Activated naive CD4-positive, alpha-beta T cell treated with Interleukin-2 at 50 U/mL for 16 hours (primary cell): ENCODE measurements around the gene ABHD14A.

ENCODE experiments used
- DNase-seq: peaks from one replicate; pipeline ENCODE4 v3.0.0-alpha.2; 2020

ABHD14A gene

DNA sequence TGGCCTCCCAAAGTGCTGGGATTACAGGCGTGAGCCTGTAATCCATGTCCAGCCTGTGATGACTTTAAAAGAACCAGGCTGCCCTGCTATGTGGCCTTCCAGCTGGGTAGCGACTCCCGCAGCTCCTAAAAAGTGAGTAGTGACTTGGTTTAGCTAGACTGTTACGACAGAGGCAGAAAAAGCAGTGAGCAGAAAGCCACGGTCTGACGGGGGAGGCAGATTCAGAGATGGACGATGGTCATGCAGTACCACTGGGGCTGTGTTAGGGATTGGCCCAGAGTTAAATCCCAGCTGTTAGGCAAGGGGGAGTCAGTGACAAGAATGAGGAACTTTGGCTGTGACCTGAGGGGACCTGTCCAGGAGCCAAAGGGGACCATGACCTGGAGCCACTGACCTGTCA, 23.9 kb downstream of the ABHD14A start:
- DNase-seq = no peak

DNA sequence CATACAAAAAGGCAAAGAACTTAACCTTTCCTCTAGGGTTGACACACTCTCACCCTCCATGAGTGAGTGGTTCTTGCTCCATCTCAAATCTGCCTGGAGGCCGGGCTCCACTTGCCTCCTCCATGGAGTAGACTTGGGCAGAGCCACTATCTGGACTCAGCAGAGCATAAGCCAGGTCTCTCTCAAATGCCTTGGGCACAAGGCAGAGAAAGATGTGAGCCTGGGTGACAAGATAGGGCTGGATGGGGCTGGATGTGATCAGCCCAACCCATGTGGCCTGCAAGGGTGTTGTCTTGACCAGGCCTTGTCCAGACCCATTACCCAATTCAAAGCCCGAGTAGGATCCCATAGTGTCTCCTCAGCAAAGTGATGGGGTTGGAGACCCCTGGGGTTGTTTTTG, 25.0 kb downstream of the ABHD14A start:
- DNase-seq = no peak

DNA sequence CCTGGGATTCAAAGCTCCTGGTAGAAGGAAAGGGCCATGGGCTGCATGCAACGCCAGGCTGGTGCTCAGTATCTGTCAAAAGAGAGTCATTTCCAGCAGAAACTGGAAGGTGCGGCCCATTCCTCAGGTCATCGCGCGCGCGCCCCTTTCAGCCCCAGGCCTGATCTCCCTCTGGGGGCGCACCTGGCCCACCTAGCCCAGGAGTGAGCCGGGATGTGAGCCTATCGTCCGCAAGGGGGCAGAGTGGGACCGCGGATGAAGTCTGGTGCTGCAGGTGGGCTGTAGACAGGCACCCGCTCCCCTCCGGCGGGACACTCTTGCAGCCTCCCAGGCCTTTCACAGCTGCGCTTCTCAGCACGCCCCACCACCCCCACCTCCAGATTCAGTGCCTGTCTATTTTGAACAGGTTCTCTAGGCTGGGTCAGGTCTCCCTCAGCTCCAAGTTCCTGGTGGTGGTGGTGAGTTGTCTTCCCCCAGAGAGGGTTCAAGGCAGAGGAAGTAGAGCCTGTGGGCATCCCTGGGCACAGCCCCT, 26.6 kb downstream of the ABHD14A start:
- DNase-seq = peak; percentile 86

DNA sequence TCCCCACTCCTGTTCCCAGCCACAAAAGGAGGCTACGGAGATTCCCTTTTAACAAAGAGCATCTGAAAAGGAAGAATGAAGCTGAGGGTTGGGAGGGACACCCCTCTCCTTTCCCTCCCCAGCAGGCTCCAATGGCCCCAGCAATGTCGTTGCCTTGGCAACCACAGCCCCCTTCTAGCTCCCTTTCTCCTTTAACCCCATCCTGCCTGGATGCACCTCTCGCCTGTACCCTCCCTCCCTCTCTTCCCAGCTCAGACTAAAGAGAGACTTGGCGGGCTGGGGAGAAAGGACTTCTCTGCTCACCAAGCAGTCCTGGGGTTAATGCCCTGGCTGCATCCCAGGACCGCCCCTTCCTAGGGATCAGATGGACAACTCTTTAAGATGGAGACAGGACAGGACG, 27.9 kb downstream of the ABHD14A start:
- no peak for DNase-seq

DNA sequence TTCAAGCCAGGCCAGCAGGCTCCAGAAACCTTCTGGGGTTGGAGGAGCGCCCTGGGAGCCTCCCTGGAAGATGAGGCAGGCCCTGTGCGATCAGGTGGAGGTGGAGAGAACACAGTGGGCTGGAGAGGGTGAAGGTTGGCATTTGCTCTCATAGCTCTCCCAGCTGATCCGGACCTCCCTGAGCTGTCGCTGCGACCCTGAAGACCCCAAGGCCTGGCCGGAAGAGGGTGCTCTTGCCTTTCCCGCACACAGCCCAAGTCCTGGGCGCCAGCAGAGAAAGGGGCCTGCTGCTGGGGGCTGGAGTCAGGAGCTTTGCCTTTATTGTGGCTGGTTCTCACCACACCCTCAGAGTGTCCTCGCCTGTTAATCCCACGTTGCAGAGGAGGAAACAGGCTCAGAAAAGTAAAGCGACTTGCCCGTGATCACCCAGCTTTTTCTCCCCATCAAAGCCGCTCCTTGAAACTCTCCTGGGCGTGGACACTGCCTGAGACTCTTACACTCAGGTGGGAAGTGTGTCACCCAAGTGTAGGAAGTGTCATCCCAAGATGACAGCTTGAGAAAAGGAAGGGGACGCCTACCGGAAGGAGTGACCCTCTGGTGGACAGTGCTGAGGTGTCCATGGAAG, 29.4 kb downstream of the ABHD14A start:
- DNase-seq = no peak

DNA sequence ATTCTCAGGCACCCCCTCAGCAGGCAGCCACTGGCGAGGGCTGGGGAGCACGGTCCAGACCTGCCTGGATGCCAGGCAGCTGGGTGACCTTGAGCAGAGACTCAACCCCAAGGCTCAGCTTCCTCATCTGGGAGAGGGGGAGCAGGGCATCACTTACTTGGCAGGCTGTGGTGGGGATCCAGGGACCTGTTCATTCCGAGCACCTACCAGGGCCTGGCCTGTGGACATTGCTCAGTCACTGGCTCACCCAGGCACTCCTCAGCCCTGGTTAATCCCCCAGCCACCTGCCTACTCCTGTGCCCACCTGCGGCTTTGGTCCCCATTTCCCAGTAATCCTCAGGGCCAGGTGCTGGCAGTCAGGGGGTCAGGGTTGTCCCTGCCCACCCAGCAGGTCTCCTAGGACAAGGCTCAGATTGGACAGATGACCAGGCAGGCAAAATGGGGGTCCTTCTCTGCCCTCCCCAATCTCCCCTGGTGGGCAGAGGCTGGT, 30.1 kb downstream of the ABHD14A start:
- DNase-seq = no peak

DNA sequence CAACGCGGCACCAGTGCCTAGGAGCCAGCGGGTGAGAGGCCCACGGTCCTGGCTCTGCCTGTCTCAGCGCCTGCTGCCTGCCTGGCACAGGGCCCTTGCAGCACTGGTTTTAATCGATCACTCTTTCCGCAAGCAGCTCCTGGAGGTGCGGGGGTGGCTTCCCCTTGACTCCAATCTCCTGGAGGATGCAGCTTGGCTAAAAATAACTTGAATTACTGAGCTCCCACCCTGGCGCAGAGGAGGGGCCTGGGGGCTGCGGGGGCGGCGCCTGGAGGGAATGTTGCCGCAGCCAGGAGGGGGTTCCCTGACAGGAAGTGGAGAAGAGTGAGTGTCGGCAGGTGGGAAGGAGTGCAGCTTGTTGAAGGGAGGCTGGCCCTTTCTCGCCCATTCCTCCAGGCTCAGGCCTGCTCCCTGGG, 30.7 kb downstream of the ABHD14A start:
- DNase-seq = no peak

DNA sequence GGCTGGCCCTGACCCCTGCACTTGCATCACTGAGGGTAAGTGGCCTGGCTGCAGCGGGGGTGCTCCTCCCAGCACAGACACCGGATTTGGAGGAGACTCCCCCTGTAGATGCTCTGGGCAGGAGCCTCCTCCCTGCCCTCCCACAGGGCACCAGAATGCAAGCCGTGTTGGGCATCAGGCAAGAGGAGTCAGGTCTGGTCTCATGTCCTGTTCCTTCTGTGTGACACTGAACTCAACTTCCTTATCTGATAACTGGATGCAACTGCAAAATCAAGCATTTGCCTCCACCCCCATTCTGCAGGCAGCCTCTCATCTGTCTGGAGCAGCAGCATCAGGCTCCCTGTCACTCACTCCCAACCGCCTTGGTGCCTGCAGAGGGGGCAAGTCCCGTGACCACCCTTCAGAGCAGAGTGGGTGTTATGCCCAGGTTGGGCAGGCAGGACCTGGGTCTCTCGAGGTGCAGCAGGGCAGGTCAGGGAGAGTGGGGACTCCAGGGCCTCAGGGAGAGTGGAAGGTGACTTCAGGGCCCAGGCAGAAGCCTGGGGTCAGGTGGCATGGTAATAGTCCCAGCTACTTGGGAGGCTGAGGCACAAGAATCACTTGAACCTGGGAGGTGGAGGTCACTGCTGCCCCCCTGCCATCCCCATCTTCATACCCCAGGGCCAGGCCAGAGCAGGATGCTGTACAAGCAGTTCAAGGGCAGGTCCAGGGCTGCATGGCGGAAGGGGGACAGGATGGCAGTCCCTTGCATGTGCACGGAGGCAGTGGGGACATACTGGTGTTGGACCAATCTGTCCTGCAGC, 31.4 kb downstream of the ABHD14A start:
- no peak for DNase-seq

DNA sequence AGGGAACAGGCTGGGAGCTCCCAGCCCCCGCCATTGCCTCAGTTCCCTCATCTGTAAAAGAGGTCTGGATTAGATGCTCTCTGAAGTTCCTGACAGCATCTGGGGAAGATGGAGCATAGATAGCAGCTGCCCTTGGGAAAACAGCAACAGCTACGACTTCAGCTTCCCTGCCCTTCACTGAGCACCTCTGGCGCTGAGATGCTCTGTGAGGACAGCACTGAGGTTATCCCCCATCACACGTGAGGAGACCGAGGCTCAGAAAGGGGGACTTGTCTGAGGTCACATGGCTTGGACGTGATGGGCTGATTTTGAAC, 31.9 kb downstream of the ABHD14A start:
- DNase-seq = no peak

DNA sequence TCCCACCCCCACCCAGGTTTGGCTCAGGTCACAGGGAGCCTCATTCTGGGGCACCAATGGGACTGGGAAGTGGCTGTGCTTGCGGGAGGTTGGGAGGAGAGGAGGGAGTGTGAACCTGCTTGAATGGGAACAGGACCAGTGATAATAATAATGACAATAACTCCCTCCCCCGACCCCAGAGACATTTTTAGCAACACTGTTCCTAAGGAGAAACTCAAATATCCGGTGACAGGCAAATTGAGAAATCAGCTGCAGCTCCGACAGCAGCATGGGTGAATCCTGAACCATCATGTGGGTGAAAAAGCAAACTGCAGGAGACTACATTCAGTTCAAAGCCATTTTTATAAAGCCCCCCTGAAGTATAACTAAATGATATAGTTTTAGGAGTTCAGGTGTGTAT, 32.4 kb downstream of the ABHD14A start:
- DNase-seq = no peak

DNA sequence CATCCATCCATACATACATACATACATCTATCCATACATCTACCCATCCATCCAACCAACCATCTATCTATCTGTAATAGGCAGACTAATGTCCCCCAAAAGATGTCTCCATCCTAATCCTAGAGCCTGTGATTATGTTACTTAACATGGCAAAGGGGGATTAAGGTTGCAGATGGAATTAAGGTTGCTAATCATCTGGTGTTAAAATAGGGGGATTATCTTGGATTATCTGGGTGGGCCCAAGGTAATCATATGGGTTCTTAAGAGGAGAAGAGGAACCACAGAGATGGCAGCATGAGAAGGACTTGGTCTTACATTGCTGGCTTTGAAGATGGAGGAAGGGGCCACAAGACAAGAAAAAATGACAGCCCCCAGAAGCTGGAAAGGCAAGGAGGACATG, 35.6 kb downstream of the ABHD14A start:
- DNase-seq = no peak

DNA sequence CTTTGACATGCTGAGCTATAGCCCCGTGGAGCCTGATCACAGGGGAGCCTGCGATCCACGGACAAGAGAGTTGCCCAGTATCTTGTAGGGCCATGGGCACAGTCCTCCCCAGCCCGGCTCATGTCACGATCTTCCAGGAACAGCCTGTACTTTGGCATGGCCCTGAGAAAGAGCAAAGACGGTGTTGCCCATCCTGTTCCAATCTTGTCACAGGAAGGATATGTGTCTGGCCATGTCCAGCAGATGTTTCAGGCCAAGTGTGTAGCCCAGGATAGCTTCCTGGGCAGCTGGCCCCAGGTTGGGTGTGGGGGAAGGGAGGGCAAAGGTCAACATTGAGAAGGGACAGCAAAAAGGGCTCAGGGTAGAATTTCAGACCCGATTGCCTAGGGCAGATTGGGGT, 37.8 kb downstream of the ABHD14A start:
- no peak for DNase-seq

DNA sequence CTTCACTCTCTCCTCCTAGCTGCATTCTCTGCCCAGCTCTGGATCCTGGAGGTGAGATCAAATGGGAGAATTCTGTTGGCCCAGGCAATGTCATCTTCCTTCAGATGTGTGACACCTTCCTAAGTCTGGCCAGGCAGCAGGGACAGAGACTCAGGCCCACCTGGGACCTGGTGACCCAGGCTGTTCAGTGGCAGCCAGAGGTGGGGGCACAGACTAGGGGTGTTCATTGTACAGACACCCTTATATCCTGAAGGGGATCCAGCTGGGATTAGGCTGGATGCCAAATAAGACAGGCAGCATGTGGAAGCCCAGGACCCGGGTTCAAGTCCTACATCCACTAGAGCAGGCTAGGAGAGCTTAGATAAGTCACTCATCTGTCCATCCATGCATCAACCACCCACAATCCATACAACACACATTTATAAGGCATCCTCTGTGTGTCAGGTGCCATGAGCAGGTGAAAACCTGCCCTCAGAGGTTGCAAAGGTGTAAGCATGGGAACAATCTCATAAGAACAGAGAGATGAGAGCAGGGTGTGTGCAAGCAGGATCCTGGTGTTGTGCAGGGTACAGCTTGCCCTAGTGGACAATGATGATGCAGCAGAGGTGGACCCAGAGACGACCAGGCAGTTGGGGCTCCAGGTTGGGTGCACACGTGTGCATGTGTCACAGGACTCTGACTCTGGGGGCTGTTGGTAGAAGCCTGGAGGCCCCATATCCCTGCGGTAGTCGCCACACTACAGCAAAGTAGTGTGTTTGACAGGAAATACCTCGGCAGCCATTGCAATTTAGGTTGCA, 39.1 kb downstream of the ABHD14A start:
- DNase-seq = no peak

DNA sequence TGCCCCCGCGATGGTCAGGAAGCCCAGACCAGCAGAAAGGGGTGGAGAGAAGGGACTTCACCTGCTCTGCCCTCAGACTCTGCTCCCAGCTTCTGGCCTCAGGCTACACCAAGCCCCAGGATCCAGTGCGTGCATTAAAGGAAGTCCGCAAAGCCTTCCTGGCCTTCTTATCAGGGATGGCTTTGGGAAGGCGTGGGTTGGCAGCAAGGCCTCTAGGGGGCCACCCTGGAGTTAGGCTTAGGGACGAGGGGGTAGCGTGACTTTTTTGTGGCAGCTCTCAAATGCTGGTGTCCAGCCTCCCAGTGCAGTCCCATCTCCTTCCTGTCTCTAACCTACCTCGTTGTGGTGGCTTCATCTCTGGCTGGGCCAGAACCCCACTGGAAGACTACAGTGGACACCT, 39.7 kb downstream of the ABHD14A start:
- no peak for DNase-seq

DNA sequence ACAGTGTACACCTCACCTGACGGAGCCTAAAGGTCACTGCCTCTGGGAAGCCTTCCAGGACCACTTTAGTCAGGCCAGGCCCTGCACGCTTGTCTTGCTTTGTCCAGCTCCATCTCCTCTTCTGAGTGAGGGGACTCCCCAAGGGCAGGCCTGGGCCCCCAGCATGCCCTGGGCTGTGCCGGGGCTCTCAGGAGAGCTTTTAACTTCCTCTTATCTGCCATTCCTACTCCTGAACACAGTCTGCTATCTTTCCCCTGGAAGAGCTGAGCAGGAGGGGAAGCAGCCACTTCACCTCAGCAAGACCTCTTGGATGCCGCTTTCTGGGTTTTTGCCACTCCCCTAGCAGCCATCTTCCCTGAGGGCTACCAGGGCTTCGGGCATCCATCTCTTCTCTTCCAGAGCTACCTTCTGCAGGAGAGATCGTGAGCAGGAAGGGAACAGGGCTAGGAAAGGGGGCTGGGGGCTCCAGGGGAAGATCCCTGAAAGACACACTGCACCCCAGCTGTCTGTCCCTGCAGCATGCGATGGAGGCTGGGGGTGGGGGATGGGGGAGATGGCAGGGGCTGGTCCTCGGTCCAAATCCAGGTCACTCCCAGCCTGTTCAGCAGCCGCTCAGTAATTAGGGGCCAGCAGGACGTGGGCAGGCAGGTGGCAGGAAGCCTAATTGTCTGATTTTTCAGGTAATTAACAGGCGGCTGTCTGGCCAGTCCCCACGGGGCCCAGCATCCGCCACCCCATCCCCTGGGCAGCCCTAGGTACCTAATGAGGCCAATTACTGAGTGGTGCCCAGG, 40.8 kb downstream of the ABHD14A start:
- DNase-seq = no peak

DNA sequence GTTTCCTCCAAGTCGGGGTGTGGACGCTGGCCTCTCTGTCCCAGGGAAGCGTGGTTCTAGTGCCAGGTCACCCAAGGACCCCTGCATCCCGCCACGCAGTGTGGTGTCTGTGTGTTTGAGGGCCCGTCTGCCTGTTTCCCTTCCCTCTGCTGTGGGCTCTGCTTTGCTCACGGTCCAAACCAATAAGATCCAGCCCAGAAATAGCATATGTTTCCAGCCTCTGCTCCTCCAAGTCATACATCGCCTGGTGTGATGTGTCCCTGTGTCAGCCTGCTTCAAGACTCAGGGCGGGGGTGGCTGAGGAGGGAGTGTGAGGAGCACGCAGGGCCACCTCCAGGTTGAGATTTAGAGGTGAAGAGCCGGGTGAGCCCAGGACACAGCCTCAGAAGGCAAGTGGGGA, 42.7 kb downstream of the ABHD14A start:
- no peak for DNase-seq

DNA sequence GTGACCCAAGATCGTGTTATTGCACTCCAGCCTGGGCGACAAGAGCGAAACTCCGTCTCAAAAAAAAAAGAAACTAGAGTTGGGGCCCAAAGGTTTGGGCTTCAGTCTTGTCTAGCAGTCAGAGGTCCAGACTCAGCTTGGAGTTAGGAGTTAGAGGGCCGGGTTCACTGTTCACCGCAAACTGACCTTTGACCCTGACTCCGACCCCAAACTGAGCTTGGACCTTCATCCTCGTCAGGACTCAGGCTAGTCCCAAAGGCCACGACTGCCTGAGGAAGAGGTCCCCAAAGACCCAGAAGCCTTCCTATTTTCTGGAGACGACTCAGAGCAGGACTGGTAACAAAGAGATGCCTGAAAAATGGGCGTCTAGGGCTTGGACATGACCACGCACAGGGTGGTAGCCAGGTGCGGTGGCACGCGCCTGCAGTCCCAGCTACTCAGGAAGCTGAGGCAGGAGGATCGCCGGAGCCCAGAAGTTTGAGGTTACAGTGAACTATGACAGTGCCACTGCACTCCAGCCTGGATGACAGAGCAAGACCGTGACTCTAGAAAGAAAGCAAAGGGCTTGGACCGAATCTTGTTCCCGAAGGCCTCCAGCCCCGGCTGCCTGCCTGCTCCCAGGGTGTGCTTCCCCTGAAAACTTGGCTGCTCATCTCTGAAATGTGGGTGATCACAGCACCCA, 43.6 kb downstream of the ABHD14A start:
- no peak for DNase-seq

DNA sequence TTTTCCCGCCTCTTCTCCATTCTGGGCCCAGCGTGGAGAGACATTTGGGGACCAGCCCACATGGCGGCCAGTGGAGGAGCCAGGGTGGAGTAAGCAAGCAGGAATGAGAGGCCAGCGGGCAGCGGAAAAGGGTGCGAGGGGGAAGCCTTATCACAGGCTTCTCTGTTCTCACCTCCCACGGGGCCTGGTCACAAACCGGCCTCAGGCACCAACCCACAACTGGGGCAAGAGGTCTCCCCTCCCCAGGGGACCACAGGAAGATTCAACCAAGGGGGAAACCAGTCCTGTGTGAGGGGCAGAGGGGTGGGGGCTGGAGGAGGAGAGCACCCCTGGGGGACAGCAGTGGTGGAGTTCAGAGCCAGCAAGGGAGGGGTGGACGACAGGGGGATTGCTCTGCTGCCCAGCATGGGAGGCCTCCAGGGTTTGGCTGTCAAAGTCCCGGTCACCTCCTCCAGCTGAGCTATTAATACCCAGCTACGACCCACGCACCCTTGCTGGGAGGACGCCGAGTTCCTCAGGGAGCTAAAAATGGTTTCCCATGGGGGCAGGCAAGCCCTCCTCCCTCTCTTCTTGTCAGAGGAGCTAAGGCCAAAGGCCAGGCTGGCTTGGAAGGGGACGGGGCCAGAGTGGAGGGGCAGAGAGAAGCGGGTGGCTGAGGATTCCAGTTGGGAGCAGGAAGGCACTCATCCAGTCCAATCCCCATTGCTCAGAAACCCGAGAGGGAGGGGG, 44.7 kb downstream of the ABHD14A start:
- DNase-seq = no peak

DNA sequence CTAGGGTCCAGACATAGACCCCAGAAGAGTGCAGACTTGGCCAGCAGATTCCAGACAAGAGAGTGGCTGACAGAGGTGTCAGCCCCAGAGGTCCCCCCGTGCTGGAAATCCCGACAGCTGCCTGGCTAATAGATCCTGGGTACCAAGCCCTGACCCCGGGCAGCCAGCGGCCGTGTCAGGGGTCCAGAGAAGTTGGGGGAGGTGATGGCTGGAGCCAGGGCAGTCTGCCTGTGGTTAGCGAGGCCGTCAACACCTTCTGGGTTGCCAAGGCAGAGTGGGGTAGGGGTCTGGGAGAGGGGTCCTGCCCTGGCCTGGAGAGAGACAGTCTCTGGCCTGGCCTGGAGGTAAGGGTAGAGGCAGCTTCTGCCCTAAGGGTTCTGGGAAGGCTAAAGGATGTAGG, 45.9 kb downstream of the ABHD14A start:
- no peak for DNase-seq

DNA sequence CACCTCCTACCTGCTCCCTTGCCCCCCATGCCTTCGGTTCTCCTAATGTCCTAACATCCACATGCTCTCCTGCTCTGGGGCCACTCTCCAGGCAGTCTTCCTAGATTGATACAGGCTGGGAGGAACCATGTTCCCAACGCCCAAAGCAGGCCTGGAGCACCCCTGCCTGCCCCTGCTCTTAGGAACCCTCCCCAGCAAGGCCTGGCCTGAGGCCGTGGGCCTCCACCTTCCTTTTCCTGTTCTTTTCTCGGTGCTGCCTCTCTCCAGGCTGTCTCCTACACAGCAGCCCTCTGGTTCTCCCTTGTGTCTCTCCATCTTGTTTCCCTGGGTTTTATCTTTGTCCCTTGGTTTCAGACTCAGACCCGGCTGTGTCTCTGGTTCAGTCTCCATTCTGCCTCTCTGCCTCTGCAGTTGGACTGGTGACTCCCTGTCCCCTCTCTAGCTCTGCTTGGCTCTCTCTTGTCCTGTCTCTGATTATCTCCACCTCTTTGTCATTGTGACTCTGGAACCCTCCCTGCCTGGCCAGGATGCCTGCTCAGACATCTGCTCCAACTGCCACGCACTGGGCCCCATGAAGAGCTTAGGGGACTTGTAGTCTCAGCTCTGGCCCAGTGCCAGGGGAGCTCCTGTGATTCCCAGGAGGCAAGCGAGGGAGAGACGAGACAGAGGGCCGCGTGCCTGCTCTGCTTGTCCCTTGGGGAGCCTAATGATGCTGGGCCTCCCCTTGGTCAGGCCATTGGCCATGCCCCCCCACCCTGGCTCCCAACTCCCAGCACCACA, 46.8 kb downstream of the ABHD14A start:
- DNase-seq = no peak
